Pancreas (tissue), 10 donors: ENCODE data around the gene MAP3K4. TPM values are rescaled to one million over a fixed set of nuclear protein-coding genes. Genes with fewer than 3 reads are reported as not detected.

ENCODE experiments used
- ATAC-seq, 4 donors: fragments of 200-7000 bp; cut with Tn5 transposase; one replicate each; pipeline versions ENCODE4 v1.8.0 to v1.9.1; 2020; ENCODE audit warnings: mild to moderate bottlenecking in 4 of 4, moderate library complexity in 4 of 4
- DNase-seq, 6 donors: peaks; one replicate each; pipeline ENCODE4 v3.0.0-alpha.2; 2020
- FAIRE-seq: peaks from 2 replicates; lab custom pipeline; 2012; peaks lifted over from hg19 to GRCh38; lab: Jason Lieb, UNC
- H3K27ac ChIP-seq, 4 donors: fragments of 200-600 bp; sonication (generic); 1 replicate in 3 of 4; 2 replicates in 1 of 4; pipeline versions ENCODE4 v1.5.0 to v1.8.0; 2020
- H3K27me3 ChIP-seq, 4 donors: fragments of 200-600 bp; one replicate each; pipeline ENCODE4 v1.8.0; 2021
- H3K36me3 ChIP-seq, 3 donors: fragments of 200-600 bp; sonication (generic) in 1 of 3; one replicate each; pipeline versions ENCODE4 v1.5.0 to v1.8.0; 2020 to 2021
- H3K4me1 ChIP-seq, 3 donors: fragments of 200-600 bp; one replicate each; pipeline ENCODE4 v1.8.0; 2021
- H3K4me3 ChIP-seq, 4 donors: fragments of 200-600 bp; sonication (generic) in 2 of 4; one replicate each; pipeline versions ENCODE4 v1.5.0 to v1.8.0; 2020 to 2021
- H3K9me3 ChIP-seq, 4 donors: fragments of 200-600 bp; one replicate each; pipeline ENCODE4 v1.8.0; 2021
- CTCF ChIP-seq, 4 donors: fragments of 200-600 bp; sonication (generic) in 3 of 4; IDR thresholded peaks; one replicate each; pipeline versions ENCODE4 v1.5.0 to v1.8.0; 2021; ENCODE audit warnings: antibody characterized with exemption in 4 of 4
- WGBS, 2 donors: extraction: QIAGEN DNeasy Blood & Tissue Kit; methylation state at CpG; one replicate each; pipeline ENCODE4 v1.1.7; 2013; 5-methylcytosine and 5-hydroxymethylcytosine counted together
- intact Hi-C, 3 donors: fragments of 100-400 bp; cut with DNase I; formaldehyde crosslinking; loops; one replicate each; pipeline versions ENCODE4 v1.11.1 to v1.14.2; 2022
- polyA plus RNA-seq, 2 donors: library from polyadenylated mRNA; stranded (reverse); fragments of 200-250 nt; gene quantifications; one replicate each; pipeline ENCODE4 v1.2.3, GENCODE V29; 2013
- total RNA-seq, 6 donors: library from RNA; stranded (reverse); fragmentation: NEBNext Ultra II Directional in 4 of 6; extraction: Animal tissue kit (Norgen Biotek cat#: 25700) in 4 of 6; gene quantifications; one replicate each; pipeline versions ENCODE4 v1.2.1 to v1.2.4, GENCODE V29; 2021 to 2023
- donor health status: healthy with polysubstance abuse.
- donor health status: DM: no; HTN: no; CAD: no; lungs with moderate emphysema.
- donor health status: DM: no; HTN: no; CAD: no.
- donor health status: control.
- donor health status: control.
- donor health status: Bipolar disorder and iron deficiency.
- donor health status: DM: yes; HTN: yes; CAD: no.
- donor health status: DM: no; HTN: no; CAD: no.
- donor health status: DM: no; HTN: no; CAD: no.
- donor health status: DM: yes; HTN: yes; CAD: no.

Gene MAP3K4
- total RNA-seq (10 to 100 TPM; 20.4 to 32.0 (median 25.3) TPM), polyA plus RNA-seq (10 to 100 TPM; 10.8 to 30.4 TPM)

- Histone ChIP-seq H3K36me3 (no peaks in the 10 kb centered on the region), H3K4me3 (peak within 1 kb of the TSS; percentile 82 to 99 (median 89)), H3K27ac (peak within 1 kb of the TSS; percentile 88 to 94 (median 90)), H3K9me3 (no peaks in the 10 kb centered on the region), H3K4me1 (peaks cover 0 to 17% (median 14%) of the 10 kb centered on the region in 3 donors), H3K27me3 (no peaks in the 10 kb centered on the region)
- WGBS, 2 donors: 1% methylated on average over 66 to 97 of the region's 97 CpGs
- intact Hi-C loops: no loop called here
- FAIRE-seq: no peak
- DNase-seq: peak; percentile 78 to 95 (median 86)
- no peak for TF ChIP-seq CTCF (IDR thresholded peaks at IDR 0.05)
- peak; percentile 88 to 94 (median 92) for ATAC-seq
Measured at GRCh38 chr6:160991406-160992060, at the start of gene MAP3K4. Gene MAP3K4, plus strand, starts transcription at chr6:160991769. Its CDS starts 163 bp downstream, at chr6:160991932.

- ATAC-seq: no peak
- WGBS, 2 donors: 71 to 75% methylated on average over 2 of the region's 2 CpGs
Measured at GRCh38 chr6:160943997-160944396, 47.6 kb upstream of the MAP3K4 start.

GRCh38 chr6:160945516-160946177 lies 45.9 kb upstream of the MAP3K4 start:
- Histone ChIP-seq H3K27me3 (no peaks in the 10 kb centered on the region), H3K4me1 (peaks cover 5 to 11% (median 10%) of the 10 kb centered on the region in 3 donors), H3K36me3 (no peaks in the 10 kb centered on the region), H3K9me3 (no peaks in the 10 kb centered on the region), H3K27ac (no peak overlapping the region), H3K4me3 (no peak overlapping the region)
- 70 to 78% methylated on average over 12 of the region's 12 CpGs for WGBS, 2 donors
- no peak for DNase-seq
- no peak for TF ChIP-seq CTCF (IDR thresholded peaks at IDR 0.05)
- FAIRE-seq: no peak
- ATAC-seq: no peak
- intact Hi-C loops: no loop called here

More at GRCh38 chr6:160943997-160944396, 47.6 kb upstream of the MAP3K4 start:
- Histone ChIP-seq H3K4me3 (no peak overlapping the region), H3K27me3 (no peaks in the 10 kb centered on the region), H3K36me3 (no peaks in the 10 kb centered on the region), H3K9me3 (no peaks in the 10 kb centered on the region), H3K4me1 (no peaks in the 10 kb centered on the region), H3K27ac (no peak overlapping the region)
- FAIRE-seq: no peak
- no peak for DNase-seq
- intact Hi-C loops: no loop called here
- no peak for TF ChIP-seq CTCF (IDR thresholded peaks at IDR 0.05)

GRCh38 chr6:160949531-160949930 lies 42.0 kb upstream of the MAP3K4 start:
- ATAC-seq (no peak), DNase-seq (no peak), FAIRE-seq (no peak)
- WGBS, 2 donors: 58 to 61% methylated on average over 2 of the region's 2 CpGs
- Histone ChIP-seq H3K27me3 (no peaks in the 10 kb centered on the region), H3K27ac (no peak overlapping the region), H3K9me3 (no peaks in the 10 kb centered on the region), H3K36me3 (no peaks in the 10 kb centered on the region), H3K4me1 (peaks cover 5 to 12% (median 11%) of the 10 kb centered on the region in 3 donors), H3K4me3 (no peak overlapping the region)
- TF ChIP-seq CTCF (IDR thresholded peaks at IDR 0.05): no peak
- intact Hi-C loops: no loop called here
